ENCODE results near the gene UBTD2. TPM values are rescaled to one million over a fixed set of nuclear protein-coding genes. Genes with fewer than 3 reads are reported as not detected.

The UBTD2 gene
- total RNA-seq, 4 donors from 2014 or later = 6.1 to 108 (median 32.2) TPM

DNA sequence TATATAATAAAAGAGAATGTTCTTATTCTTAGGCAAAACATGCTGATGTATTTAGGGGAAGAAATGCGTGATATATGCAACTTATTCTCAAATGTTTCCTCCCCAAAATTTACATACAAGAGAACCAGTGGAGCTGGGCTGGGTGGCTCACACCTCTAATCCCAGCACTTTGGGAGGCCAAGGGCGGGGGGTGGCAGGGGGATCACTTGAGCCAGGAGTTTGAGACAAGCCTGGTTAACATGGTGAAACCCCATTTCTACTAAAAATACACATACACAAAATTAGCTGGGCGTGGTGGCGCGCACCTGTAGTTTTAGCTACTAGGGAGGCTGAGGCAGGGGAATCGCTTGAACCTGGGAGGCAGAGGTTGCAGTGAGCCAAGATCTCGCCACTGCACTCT, 27.5 kb upstream of the UBTD2 start:
- TF ChIP-seq, protein P1, sequence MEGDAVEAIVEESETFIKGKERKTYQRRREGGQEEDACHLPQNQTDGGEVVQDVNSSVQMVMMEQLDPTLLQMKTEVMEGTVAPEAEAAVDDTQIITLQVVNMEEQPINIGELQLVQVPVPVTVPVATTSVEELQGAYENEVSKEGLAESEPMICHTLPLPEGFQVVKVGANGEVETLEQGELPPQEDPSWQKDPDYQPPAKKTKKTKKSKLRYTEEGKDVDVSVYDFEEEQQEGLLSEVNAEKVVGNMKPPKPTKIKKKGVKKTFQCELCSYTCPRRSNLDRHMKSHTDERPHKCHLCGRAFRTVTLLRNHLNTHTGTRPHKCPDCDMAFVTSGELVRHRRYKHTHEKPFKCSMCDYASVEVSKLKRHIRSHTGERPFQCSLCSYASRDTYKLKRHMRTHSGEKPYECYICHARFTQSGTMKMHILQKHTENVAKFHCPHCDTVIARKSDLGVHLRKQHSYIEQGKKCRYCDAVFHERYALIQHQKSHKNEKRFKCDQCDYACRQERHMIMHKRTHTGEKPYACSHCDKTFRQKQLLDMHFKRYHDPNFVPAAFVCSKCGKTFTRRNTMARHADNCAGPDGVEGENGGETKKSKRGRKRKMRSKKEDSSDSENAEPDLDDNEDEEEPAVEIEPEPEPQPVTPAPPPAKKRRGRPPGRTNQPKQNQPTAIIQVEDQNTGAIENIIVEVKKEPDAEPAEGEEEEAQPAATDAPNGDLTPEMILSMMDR (IDR thresholded peaks at IDR 0.05) = no peak
- TF ChIP-seq POLR2A (IDR thresholded peaks at IDR 0.05) = no peak
- no peaks in the 10 kb centered on the region for H3K9me3 ChIP-seq
- intact Hi-C loops (cut with DNase I; ENCODE audit: low total_unique reads) = no loop called here
- H3K27ac ChIP-seq = no peak overlapping the region
- no peaks in the 10 kb centered on the region for H3K4me1 ChIP-seq
- H3K4me3 ChIP-seq = no peak overlapping the region
- no peaks in the 10 kb centered on the region for H3K27me3 ChIP-seq
- no peak for DNase-seq
- no peaks in the 10 kb centered on the region for H3K36me3 ChIP-seq

DNA sequence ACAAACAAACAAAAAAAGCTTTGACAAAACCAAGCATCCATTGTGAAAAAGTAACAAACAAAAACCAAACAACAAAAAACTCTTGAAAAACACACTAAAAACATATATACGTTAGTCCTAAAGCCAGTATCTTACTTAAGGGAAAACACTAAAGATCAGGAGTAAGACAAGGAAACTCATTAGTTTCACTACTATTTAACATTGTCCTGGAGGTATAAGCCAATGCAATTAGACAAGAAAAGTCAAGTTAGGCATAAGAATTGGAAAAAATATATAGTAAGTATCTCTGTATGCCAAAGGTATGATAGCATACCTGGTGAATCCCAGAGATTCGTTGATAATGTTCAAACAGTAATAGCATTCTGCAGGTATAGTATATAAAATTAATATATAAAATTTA, 21.8 kb upstream of the UBTD2 start:
- no peaks in the 10 kb centered on the region for H3K4me1 ChIP-seq
- intact Hi-C loops (cut with DNase I; ENCODE audit: low total_unique reads) = no loop called here
- DNase-seq = no peak
- no peaks in the 10 kb centered on the region for H3K36me3 ChIP-seq
- no peak overlapping the region for H3K4me3 ChIP-seq
- TF ChIP-seq POLR2A (IDR thresholded peaks at IDR 0.05) = no peak
- TF ChIP-seq, protein P1 (IDR thresholded peaks at IDR 0.05) = no peak
- no peaks in the 10 kb centered on the region for H3K9me3 ChIP-seq
- no peak overlapping the region for H3K27ac ChIP-seq
- H3K27me3 ChIP-seq = no peaks in the 10 kb centered on the region

DNA sequence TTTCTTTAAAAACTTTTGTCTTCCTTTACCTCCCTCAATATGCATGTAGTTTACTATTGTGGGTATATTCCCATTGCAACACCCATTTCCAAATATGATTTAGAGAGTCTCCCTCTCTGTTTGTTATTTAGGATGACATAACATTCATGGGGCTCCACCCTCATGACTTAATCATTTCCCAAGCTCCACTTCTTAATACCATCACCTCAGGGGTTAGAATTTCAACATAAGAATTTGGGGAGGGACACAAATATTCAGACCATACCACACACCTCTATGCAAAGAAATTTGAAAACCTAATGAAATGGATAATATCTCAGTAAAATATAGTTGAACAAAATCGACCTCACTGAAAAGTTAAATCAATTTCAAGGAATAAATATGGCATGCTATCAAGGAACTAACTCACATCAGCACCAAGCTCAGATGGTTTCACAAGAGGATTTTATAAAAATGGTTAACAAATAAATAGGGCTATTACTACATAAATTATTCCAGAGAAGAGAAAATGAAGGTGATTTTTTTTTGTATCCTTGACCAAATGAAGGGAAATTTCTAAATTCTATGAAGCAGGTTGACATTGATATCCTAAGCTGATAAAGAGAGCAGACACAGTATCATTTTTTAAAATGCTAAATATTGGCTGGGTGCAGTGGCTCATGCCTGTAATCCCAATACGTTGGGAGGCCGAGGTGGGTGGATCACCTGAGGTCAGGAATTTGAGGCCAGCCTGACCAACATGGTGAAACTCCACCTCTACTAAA, 20.2 kb upstream of the UBTD2 start:
- no peaks in the 10 kb centered on the region for H3K4me1 ChIP-seq
- no peaks in the 10 kb centered on the region for H3K36me3 ChIP-seq
- intact Hi-C loops (cut with DNase I; ENCODE audit: low total_unique reads) = no loop called here
- H3K4me3 ChIP-seq = no peak overlapping the region
- DNase-seq = no peak
- H3K27ac ChIP-seq = no peak overlapping the region
- no peaks in the 10 kb centered on the region for H3K27me3 ChIP-seq
- H3K9me3 ChIP-seq = no peaks in the 10 kb centered on the region
- TF ChIP-seq POLR2A (IDR thresholded peaks at IDR 0.05) = no peak
- TF ChIP-seq, protein P1 (IDR thresholded peaks at IDR 0.05) = no peak

DNA sequence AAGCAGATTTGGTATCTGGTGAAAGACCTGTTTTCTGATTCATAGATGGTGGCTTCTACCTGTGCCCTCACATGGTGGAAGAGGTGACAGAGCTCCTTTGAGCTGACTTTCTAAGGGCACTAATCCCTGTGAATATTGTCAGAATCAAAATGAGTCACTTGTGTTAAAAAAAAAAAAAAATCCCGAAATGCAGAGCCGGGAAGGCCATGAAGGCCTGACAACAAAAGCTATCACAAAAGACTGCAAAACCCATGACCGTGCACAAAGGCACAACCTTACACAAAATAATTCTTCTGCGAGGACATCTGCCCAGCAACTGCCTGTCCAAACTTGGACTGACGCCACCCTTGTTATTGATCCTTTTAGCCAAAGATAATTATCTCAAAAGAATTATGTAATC, 19.6 kb upstream of the UBTD2 start:
- TF ChIP-seq, protein P1 (IDR thresholded peaks at IDR 0.05) = no peak
- TF ChIP-seq POLR2A (IDR thresholded peaks at IDR 0.05) = no peak
- no peaks in the 10 kb centered on the region for H3K36me3 ChIP-seq
- no peak for DNase-seq
- H3K4me3 ChIP-seq = no peak overlapping the region
- intact Hi-C loops (cut with DNase I; ENCODE audit: low total_unique reads) = no loop called here
- no peaks in the 10 kb centered on the region for H3K9me3 ChIP-seq
- H3K27me3 ChIP-seq = no peaks in the 10 kb centered on the region
- no peak overlapping the region for H3K27ac ChIP-seq
- H3K4me1 ChIP-seq = no peaks in the 10 kb centered on the region

DNA sequence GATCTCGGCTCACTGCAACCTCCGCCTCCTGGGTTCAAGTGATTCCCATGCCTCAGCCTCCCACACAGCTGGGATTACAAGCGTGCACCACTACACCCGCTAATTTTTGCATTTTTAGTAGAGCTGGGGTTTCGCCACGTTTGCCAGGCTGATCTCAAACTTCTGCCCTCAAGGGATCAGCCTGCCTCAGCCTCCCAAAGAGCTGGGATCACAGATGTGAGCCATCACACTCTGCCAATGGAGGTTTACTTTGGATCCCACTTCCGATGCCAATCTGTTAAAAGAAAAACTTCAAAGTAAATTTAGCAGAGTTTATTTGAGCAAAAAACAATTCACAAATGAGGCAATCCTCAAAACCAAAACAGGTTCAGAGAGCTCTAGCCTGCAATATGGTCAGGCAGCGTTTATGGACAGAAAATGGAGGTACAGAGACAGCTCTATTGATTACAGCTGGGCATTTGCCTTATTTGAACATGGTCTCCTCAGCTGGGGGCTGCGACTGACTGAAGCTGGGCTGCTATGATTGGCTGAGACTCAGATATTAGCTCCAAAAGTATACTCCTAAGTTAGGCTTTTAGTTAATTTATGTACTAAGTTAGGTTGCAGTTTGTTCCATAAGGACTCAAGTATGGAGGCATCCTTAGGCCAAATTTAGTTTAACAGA, 18.6 kb upstream of the UBTD2 start:
- H3K4me3 ChIP-seq = no peak overlapping the region
- H3K9me3 ChIP-seq = no peaks in the 10 kb centered on the region
- no peak overlapping the region for H3K27ac ChIP-seq
- H3K27me3 ChIP-seq = no peaks in the 10 kb centered on the region
- TF ChIP-seq, protein P1 (IDR thresholded peaks at IDR 0.05) = no peak
- TF ChIP-seq POLR2A (IDR thresholded peaks at IDR 0.05) = no peak
- no peak for DNase-seq
- intact Hi-C loops (cut with DNase I; ENCODE audit: low total_unique reads) = no loop called here
- H3K36me3 ChIP-seq = no peaks in the 10 kb centered on the region
- H3K4me1 ChIP-seq = no peaks in the 10 kb centered on the region
